Eye (tissue), 1 donor: ENCODE results near the gene SOX14.

ENCODE experiments used
- DNase-seq: peaks from one replicate; pipeline ENCODE4 v3.0.0-alpha.2; 2015

Gene SOX14

GRCh38 chr3:137764001-137764433, at the start of gene SOX14:
TSS of gene SOX14 (plus strand) at chr3:137764315. CDS start at chr3:137764785, 470 bp downstream.
- peak; percentile 64 for DNase-seq

- DNase-seq = no peak
Measured at GRCh38 chr3:137714551-137714950, 49.6 kb upstream of the SOX14 start.

- no peak for DNase-seq
Measured at GRCh38 chr3:137724240-137724639, 39.9 kb upstream of the SOX14 start.

GRCh38 chr3:137737208-137737607, 26.9 kb upstream of the SOX14 start:
- DNase-seq = no peak

GRCh38 chr3:137738710-137739109, 25.4 kb upstream of the SOX14 start:
- no peak for DNase-seq

GRCh38 chr3:137743608-137744007, 20.5 kb upstream of the SOX14 start:
- DNase-seq = no peak

GRCh38 chr3:137746808-137747207, 17.3 kb upstream of the SOX14 start:
- no peak for DNase-seq

- DNase-seq = no peak
Measured at GRCh38 chr3:137759505-137759904, 4.6 kb upstream of the SOX14 start.

- peak; percentile 31 for DNase-seq
Measured at GRCh38 chr3:137760341-137761098, 3.6 kb upstream of the SOX14 start.

GRCh38 chr3:137761099-137761562, 3.0 kb upstream of the SOX14 start:
- peak; percentile 43 for DNase-seq

GRCh38 chr3:137761563-137762503, 2.3 kb upstream of the SOX14 start:
- DNase-seq = peak; percentile 54

GRCh38 chr3:137762674-137763593, 1.2 kb upstream of the SOX14 start:
- DNase-seq = peak; percentile 57

- no peak for DNase-seq
Measured at GRCh38 chr3:137763594-137763938, 549 bp upstream of the SOX14 start.

GRCh38 chr3:137764563-137765309, 621 bp downstream of the SOX14 start:
- DNase-seq = peak; percentile 44

- DNase-seq = peak; percentile 38
Measured at GRCh38 chr3:137765310-137766033, 1.4 kb downstream of the SOX14 start.

- DNase-seq = peak; percentile 52
Measured at GRCh38 chr3:137766041-137766875, 2.1 kb downstream of the SOX14 start.

GRCh38 chr3:137766876-137767537, 2.9 kb downstream of the SOX14 start:
- peak; percentile 58 for DNase-seq

GRCh38 chr3:137767538-137768360, 3.6 kb downstream of the SOX14 start:
- peak; percentile 63 for DNase-seq
